NOMO-1 (cell line): ENCODE measurements around the gene RGS12.
A peak's percentile ranks its signal among the peaks of the same experiment; 100 is the strongest.
"Not testable (repeated sequence)": the region's sequence is repeated elsewhere in the genome, so short reads cannot be mapped to it uniquely, and the experiment has no call there.

Source experiments
- DNase-seq, 2 experiments: peaks; one replicate each; lab custom pipeline; 2025; ENCODE audit not compliant: unreplicated experiment in 2 of 2; lab: John Stamatoyannopoulos, UW

RGS12 gene

GRCh38 chr4:3295837-3296624 is 3.2 kb downstream of the RGS12 start:
- no peak for DNase-seq

DNA sequence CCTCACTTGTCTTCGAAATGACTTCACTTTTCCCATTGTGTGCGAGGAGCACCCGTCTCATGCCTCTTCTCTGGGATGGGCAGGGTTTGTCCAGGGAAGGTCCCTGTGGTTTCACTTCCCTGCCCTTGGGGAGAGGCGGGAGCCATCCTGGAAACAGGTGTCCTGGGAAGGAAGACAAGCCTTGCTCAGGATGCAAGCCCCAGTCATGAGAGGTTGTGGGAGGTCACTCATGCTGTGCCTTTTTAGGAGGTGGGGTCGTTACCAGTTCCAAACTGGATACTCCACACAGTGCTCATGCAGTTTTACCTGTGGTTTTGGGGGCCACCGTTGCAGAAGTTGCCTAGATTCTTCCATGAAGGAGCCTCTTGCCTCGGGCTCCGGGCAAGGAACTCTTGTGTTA is 3.8 kb downstream of the RGS12 start:
- no peak for DNase-seq

DNA sequence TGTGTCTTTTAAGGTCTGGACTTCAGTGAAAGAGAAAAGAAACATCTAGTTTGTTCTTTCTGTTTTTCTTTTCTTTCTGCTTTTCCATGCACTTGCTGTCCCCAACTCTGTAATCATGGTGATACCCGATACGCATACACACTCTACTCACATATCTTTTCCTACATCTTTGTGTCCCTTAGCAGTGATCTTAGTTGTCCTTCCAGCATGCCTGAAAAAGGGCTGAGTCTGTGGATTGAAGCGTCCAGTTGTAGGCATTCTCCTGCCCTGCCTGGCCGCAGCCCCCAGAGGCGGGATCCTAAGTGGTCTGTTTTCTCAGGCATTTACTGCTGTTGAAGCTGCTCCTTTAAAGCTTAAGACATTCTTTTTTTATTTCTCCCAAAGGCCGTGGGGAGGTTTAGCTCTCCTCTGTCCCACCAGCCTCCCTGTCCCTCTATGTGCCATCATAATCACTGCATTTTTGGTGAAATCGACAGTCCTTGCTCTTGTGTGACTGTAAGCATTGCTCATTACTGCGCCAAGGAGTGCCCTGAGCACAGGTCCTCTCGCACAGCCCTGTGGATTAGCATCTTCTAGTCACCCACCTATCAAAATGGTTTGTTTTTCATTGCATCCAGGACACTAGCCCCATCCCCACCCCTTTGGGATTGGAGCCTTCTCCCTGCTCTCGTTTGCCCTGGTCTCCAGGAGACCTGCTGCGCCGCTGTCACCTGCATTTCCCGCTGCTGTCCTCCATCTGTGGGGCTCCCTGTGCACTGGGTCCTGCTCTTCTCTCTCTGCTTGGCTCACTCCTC is 4.4 kb downstream of the RGS12 start:
- no peak for DNase-seq

DNA sequence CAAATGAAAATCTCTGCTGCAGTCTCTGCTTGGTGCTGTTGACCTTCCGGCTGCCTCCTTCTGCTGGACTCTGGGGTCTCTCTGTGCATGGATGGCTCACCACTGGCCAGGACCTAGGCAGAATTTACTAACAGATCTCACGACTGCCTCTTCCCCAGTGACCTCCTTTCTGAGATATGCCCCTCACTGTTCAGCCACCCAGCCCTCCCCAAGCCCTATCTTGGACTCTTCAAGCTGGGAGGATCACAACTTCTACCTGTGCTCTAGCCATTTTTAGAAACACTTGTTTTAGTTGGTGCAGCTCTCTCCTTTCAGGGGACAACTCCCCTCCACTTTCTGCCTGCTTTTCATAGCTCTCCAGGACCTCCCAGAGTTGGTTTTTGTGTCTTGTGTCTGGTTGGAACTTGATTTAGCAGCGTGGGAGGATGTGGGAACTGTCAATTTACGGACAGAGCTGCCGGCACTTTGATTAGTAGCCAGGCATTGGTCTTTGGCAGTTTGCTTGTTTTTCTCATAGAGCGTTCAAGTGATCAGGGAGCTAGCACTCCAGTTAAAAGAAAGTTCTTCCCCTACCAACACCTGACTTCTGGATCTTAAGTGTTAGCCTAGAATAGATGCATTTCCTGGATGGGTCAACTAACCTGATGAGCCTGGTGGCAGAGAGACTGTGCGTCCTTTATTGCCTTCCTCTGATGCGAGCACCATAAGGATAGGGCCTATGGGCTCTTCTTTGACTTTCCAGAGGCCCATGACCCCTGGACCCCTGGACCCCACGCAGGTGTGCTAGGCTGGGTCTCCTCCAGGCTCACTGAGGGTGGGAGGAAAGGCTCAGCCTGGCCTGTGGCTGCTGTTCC is 6.5 kb downstream of the RGS12 start:
- no peak for DNase-seq

DNA sequence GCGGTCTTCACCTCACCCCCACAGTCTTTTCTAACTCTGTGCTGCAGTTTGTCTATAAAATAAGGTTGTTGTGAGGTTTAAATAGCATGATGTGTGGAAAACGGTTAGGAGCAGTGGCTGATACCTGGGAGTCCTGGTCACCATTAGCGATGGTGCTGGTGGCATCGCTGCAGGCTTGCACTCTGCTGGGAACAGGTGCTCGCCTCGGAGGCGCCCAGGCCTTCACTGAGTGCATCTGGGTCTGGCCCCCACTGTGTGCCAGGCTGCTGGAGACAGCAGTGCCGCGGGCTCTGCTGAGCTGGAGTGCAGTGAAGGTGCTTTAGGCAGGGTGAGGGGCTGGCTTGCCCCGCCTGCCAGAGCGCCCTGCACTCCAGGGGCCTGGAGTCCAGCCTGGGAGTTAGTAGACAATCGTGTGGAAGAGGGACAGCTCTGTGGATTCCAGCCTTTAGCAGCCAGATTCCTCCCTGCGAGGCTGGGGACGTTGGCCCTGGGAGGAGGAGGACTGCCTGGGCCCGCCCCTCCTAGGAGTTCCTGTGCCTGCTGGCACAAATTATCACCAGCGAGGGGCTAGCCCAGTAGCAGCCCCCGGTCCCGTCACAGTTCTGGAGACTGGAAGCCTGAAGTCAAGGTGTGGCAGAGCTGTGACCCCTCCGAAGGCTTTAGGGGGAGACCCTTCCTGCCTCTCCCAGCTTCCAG is 7.3 kb downstream of the RGS12 start:
- no peak for DNase-seq

DNA sequence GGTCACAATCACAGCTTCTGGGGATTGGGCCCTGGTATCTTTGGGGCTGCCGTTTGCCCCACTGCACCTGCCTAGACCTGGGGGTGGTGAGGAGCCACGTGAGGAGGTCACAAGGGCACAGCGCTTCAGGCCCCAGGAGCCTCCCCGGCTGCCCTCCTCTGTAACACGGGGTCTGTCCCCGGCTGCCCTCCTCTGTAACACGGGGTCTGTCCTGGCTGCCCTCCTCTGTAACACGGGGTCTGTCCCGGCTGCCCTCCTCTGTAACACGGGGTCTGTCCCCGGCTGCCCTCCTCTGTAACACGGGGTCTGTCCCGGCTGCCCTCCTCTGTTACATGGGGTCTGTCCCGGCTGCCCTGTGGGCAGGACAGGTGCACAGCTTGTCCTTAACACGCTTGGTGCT is 8.1 kb downstream of the RGS12 start:
- not testable (repeated sequence) for DNase-seq

DNA sequence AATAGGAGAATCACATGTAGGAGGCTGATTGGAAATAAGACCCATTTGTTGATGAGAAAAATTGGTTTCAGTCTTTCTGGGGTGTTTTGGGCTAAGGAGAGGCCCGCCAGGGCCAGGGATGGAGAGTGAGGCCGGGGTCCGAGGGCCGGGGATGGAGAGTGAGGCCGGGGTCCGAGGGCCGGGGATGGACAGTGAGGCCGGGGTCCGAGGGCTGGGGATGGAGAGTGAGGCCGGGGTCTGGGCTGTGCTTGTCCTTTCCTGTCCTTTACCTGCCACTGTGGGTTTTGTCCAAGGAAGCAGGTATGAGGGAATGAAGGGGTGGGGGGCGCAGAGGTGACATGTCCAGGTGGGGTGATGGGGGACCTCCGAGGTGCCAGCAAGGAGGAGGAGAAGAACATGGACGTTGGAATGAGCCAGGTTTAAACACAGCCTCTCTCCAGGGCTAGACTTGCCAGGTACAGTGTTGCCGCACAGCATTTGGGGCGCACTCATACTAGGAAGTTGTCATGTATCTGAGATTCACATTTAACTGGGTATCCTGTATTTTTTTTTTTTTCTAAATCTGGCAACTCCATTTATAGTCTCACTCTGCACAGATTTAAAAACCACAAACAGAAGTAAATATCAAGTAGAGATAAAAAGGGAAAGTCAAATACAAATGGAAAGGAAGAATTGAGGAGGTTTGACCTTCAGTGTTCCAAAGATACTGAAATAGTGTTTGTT is 8.8 kb downstream of the RGS12 start:
- no peak for DNase-seq

GRCh38 chr4:3302173-3302785 is 9.5 kb downstream of the RGS12 start:
- DNase-seq = no peak

DNA sequence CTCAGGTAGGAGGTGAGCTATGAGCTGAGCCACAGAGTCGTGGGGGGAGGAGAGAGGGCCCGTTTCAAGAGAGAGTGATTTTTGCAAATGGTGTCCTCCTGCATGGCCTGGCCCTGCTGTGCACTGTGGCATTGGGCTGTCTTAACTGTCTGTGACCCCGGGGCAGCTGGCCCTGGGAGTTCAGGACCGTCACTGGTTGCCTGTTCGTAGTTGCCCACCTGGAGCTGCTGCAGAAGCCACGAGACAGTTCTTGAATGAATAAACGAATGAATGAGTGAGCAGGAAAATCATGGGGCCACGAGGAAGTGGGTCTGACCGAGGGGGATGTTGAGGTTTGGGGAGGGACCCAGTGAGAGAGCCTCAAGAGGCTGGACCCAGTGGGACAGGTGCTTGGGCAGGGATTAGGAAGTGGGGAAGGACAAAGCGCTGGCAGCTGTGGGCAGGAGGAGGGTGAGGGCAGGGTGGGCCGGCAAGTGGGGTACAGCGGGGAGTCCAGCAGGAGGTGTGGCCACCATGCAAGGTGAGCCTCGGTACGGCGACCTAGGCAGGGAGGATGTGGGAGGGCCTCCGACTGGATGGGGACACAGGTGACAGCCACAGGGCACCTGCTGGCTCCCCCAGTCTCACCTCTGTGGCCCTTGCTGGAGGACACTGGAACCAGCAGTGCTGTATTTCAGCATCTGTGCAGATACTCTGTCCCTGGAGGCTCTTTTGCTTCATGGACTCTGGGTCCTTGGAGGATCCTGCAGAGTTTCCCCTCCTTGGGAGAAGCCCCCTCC is 10.2 kb downstream of the RGS12 start:
- DNase-seq = no peak

DNA sequence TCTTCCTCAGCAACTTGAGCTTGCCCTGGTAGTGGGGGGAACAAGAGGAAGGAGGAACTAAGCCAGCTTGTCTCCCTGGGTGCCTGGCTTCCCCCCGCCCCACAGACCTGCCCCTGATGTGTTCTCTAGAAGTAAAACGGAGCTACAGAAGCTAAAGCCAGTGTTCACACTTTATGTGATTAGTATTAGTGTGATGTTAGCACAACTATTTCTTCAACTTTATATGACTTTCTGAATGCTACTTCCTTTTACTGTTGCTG is 10.7 kb downstream of the RGS12 start:
- no peak for DNase-seq

DNA sequence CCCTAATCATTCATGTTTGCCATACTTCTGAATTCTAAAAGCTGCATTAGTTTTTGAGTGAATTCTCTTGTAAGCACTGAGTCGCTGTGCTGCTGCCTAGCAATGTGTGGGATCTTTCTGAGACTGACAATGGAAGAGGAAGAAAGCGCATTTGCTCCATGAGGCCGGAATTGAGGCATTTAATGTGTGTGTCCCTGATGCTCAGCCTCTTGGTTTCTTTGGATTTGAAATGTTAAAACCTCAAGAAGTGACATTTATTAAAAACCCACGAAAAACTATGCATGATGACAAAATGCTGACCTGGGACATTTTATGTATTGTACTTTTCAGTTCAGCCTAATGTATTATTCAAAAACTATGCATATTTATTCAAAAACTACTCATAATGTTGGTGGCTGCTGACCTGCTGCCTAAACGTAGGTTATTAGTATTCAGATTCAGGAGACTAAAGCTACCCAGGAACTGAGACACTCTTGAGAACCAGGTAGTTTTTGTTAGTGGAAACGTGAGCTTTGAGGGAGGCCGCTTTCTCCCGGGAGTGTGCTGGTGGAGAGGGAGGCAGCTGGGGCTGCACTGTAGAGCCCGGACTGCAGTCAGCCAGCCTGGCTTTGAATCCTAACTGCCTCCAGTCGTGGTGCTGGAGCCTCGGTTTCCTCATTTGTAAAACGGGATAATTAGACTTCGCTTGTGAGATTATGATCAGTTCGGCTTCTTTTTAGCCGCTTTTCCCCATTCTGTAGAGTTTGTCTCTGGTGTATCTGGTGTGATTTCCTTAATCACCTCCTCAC is 11.3 kb downstream of the RGS12 start:
- no peak for DNase-seq

DNA sequence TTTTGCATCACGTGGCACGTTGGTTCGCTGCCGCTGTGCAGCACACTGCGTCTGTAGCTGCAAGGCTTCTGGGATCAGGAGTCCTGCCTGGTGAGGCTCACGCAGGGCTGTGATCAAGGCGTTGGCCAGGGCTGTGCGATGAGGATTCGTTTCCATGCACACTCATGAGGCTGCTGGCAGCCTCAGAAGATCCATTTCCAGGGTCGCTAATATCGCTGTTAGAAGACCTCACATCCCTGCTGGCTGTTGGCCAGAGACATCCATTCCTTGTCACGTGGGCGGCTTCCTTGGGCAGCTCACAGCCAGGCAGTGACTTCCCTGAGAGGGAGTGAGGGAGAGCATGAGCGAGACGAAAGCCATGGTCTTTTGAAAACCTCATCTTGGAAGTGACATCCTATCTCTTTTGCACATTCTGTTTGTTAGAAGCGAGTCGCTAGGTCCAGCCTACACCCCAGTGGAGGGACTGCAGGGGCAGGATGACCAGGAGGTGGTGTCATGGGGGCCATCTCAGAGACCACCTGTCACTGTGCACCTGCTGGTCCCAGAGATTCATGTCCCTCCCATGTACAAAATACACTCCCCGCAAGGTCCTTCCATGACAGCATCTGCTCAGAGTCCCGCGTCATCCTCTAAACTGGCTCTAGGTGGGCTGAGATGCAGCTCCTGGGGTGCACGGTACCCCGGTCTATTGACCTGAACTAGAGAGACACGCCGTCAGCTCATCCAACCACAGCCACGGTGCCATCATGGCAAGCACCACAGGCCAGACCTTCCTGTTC is 12.2 kb downstream of the RGS12 start:
- no peak for DNase-seq

DNA sequence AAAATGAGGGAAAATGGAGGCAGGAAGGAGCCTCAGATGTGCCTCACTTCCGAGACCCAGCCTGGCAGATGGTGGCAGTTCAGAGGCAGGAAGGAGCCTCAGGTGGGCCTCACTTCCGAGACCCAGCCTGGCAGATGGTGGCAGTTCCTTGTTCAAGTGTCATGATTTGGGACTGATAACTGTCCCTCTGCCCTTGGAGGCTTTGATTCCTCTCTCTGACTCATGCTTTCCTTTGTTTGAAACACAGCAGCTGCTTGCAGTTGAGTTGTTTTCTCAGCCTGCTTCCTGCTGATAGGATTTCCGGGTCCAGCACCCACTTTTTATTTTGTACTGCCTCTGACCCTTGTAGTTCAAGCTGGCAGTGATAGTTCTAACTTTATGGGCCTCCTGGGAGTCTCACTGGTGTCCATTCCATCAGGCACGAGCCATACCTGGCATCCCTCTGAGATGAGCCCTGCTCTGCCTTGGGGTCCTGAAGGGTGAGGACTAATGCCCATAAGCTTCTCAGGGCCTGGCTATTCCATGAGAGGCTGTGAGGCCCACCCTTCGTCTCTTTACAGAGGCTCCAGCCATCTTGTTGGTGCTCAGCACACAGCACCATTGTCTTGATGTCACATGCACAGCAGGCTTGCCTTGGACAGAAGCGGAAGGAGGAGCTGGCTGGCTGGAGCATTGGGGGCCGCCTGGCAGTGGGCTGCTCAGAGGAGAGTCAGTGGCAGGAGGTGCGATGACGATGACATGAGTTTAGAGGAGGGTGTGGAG is 13.0 kb downstream of the RGS12 start:
- peak in 1 of 2 experiments; percentile 14 for DNase-seq

- no peak for DNase-seq
Observed at GRCh38 chr4:3306450-3306849, 13.6 kb downstream of the RGS12 start.

GRCh38 chr4:3307060-3307459 is 14.2 kb downstream of the RGS12 start:
- DNase-seq = no peak

GRCh38 chr4:3307486-3307885 is 14.7 kb downstream of the RGS12 start:
- no peak for DNase-seq
